ENCODE data around the gene OR4D1.
A peak's percentile ranks its signal among the peaks of the same experiment; 100 is the strongest.

Gene OR4D1

DNA sequence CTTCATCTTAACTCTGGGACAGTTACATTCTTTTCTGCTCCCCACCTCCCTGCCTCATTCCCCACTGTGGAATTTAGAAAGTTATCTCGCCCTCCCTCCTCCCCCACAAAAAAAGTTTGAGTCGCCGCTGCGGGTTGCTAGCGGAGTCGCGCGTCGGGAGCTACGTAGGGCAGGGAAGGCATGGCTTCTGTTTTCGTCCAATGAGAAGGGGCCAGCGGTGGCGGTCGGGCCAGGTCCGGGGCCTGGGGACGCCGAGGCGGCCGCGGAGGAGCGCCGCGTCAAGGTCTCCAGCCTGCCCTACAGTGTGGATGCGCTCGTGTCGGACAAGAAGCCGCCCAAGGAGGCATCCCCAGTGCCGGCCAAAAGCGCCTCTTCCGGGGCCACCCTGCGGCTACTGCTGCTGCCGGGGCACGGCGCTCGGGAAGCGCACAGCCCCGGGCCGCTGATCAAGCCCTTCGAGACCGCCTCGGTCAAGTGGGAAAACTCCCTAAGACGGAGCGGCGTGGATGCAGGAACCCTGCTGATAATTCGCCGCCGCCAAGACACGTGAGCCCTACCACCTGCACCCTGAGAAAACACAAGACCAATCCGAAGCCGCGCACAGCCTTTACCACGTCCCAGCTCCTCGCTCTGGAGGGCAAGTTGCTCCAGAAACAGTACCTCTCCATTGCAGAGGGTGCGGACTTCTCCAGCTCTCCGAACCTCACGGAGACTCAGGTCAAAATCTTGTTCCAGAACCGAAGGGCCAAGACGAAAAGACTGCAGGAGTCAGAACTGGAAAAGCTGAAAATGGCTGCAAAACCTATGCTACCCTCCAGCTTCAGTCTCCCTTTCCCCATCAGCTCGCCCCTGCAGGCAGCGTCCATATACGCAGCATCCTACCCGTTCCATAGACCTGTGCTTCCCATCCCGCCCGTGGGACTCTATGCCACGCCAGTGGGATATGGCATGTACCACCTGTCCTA is 8.9 kb downstream of the OR4D1 start:
- no peak for DNase-seq (ENCODE audit: low spot score)

DNA sequence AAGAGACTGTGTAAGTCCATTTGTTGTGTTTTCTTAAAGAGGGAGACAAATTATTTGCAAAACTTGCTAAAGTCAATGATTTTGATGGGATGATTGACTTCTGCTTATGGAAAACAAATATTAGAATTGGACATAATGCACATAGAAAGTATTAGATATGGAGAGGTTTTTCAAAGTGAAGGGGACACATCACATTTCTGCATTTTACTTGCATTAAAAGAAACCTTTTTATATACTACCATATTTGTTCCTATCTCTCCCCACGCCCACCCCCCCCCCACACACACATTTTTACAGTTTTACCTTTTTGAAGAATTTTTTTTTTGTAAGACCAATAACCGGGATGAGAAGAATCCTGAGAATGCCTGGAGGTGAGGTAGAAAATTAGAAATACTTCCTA is 10.0 kb downstream of the OR4D1 start:
- DNase-seq (ENCODE audit: low spot score), result no peak

DNA sequence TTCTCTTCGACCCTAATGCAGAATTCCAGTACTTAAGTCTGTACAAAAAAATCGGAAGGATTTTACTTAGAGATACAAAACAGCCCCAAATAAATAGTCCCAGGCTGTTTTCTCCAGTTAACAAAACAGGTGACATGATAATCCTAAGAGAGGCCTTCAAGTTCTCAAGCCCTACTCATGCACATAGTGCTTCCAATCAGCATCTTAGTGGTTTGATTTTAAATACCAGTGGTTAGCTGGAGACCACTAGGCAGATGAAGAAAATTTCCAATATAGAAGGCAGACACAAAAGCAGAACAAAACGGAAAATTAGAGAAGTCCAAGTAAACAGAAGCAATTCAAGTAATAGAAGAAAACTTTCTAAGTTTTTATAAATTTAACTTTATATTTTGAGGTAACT is 13.4 kb downstream of the OR4D1 start:
- no peak for DNase-seq (ENCODE audit: low spot score)

DNA sequence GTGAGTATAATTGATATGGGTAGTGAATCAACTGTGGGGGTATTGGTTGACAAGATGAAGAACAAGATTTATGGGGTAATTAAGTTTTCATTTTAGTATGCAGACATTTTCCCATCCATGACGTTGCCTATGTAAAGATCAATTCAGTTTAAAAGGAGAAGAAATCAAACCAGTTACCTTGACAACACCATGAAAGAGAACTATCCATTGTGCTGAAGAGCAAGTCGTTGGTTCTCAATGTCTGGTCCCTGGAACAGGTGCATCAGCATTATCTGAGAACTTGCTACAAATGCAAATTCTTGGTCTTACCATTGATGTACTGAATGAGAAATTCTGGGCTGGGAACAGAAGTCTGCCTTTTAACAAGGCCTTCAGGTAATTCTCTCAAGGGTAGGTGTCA is 17.8 kb downstream of the OR4D1 start:
- no peak for DNase-seq (ENCODE audit: low spot score)

DNA sequence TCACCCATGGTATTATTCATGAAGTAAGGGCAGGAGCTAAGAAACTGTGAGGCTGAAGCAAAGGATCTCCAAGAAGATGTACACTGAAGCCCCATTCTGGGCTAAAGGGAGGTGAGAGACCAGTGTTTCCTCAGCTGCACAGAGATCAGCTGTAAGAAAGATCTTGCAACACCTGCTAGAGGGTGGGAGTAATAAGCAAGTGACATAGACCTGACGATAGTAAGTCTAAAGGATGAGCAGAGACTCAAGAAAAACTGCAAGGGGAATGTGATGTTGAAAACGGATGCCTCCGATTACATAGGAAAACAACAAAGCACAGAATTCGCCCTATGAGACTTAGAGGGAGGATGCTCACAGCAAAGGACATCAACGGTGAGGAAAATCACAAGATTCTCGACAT is 18.5 kb downstream of the OR4D1 start, which contains the start of gene OR4D2:
OR4D2 (plus strand) TSS at position 301 of the 400 bp plus-strand sequence. CDS start 2,674 bp downstream, outside the sequence.
- no peak for DNase-seq (ENCODE audit: low spot score)

DNA sequence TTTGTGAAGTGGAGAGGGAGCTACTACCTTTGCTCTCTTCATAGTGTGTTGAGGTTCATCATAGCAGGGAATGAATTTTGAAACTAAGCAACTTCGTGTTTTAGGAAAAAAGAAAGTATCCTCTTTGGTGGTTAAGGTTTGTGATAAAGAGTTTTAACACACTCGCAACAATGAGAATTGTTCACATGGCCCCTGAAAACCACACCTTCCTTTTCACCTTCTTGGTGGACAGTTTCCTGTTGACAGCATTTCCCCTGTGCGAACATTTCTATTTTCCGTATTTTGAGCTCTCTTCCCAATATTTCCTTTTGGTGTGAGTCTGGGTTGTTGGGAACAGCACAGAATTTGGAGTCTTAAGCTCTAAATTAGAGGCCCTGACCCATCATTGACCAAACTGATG is 22.4 kb downstream of the OR4D1 start:
- DNase-seq (ENCODE audit: low spot score), result no peak

DNA sequence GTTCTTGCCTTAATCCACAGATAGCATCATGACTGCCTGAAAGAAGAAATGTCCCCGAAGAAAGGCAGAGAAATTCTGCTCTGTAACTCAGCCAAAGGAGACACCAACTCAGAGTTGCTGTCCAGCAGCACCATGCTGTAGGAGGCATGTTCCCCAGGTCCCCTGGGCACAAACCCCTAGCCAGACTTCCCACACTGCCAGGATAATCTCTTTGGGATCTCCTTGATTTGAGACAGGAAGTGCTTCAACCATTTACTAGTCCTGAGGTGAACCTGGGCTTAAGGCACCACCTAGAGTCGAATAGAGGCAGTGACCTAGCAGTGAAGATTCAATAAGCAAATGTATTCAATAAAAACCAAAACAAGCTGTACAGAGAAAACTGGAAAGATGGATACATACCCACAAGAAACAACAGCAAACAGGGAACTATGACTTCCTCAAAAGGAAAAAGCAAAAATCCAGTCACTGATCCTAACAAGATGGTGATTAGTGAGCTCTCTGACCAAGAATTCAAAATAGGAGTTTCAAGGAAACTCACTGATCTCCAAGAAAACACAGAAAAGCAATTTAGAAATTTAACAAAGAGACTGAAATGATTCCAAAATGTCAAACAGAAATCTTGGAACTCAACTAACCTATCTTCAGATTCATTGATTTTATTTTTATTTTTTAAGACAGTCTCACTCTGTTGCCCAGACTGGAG is 24.3 kb downstream of the OR4D1 start:
- no peak for DNase-seq (ENCODE audit: low spot score)

DNA sequence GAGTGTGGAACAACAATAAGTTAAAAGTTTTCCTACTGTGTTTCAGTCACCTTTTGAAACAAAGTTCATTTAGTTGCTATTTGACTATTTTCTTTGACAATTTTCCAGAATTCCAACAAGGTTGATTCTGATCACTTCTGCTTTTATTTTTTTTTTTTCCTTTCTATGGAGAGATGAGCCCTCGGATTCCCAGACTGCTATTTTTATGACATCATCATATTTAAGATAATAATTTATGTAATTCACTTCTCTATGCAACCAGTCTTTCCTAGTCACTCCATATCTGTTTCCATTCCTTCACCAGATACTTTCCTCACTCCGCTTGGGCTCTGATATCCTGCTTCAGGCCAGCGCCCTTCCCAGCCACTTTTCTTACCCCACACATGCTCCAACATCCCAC is 26.7 kb downstream of the OR4D1 start:
- no peak for DNase-seq (ENCODE audit: low spot score)

DNA sequence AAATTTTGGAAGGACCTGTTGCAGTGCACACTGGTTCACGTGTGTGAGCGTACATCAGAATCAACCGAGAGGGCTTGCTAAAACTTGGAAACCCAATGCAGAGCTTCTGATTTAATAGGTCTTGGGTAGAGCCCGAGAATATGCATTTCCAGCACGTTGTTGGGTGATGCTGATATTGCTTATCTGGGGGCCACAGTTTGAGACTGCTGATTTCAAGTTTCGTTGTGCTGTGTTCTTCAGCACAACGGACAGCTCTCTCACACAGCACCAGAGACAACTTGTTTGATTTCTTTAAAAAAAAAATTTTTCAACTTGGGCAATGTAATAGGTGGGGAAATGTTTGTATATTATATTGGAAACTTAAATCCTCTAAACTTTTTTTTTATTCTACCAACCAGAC is 28.0 kb downstream of the OR4D1 start:
- DNase-seq (ENCODE audit: low spot score), result no peak

DNA sequence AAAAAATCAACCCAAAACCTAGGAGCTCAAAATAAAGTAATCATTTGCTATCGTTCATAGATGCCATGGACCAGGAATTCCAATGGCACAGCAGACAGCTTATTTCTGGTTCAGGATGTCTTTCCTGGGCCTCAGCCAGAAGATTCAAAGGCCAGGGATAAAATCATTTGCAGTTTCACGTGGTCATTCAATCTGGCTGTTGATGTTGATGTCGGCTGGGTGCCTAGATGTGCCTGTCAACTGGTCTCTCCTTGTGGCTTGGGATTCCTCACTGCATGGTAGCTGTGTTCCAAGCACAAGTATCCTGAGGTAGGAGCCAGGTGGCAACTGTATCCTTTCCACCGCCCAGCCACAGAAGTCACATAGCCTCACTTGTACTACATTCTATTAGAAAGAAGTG is 33.6 kb downstream of the OR4D1 start:
- no peak for DNase-seq (ENCODE audit: low spot score)

DNA sequence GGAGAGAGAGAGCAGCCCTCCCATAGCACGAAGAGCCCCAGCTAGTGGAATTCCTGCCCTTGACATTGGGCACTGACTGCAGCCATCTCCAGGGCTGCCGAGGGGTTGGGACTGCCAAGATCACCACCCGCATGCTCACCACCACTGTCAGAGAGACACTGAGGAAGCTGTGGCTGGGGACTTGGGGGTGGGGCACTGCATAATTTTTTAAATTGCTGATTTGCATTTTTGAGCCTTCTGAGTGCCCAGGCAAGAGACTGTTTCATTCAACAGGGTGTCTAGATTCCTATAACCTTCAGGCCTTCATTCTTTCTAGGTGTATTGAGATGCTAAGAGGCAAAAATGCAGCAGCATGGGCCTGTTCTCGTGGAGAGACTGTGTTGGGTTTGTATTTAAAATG is 35.3 kb downstream of the OR4D1 start:
- no peak for DNase-seq (ENCODE audit: low spot score)

DNA sequence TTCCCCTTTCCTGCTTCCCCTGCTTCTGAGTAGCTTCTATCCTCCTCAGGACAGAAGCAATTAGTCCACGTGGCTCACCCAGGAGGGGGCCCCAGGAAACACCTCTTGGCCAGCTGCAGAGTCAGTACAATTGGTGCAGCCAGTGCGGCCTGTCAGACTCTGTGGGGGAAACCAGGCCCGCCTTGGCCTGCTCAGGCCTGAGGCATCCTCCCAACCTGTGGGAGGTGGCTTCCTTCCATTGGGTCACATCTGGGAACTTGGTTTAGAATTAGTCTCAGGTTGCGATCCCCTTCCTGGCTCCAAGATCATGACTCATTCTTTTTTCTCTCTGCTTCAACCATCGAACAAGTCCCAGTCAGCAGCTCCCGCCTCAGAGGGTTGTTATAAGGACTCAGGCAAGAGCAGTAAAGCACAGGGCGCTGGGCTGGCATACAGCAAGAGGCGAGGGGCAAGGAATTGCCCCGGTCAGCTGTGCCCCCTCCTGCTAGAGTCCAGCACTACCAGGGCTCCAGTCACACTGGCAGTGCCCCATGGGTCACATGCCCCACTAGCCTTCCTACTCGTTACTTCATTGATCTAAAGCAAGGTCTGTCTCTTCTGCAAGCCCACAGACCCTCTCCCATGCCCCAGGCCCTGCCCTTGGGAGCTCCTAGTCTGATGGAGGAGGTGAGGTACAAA is 36.3 kb downstream of the OR4D1 start:
- DNase-seq (ENCODE audit: low spot score), result no peak

DNA sequence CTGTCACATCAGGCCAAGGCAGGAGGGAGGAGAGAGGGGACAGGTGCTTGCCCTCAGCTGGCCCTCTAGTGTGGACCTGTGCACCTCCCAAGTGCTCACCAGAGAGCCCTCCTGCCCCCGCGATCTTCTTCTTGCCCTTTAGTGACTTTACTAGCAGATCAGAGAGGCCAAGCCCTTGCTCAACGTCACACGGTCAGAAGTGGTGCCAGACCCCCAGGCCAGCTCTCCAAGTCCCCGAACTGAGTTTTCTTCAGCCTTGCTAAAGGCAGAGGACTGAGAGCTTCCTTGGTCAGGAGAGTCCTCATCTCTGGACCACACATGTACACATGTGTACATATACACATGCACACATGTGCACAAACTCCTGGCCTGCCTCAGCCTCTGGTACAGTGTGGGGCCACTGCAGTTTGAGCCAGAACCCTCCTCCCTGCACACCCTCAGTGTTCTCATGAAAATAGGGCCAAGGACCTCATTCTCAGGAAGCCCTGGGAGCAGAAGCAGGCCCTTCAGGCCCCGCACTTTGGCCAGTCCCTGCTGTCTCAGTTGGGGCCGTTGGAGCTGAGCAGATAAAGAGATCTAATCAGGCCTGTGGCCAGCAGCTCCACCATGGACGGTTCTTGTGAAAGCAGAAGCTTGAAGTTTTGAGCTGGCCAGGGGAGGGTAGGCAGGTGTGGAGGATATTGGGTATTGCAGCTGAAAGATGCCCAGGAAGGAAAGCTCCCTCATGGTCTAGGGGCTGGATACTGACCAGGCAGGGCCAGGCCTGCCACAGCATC is 37.0 kb downstream of the OR4D1 start:
- no peak for DNase-seq (ENCODE audit: low spot score)

DNA sequence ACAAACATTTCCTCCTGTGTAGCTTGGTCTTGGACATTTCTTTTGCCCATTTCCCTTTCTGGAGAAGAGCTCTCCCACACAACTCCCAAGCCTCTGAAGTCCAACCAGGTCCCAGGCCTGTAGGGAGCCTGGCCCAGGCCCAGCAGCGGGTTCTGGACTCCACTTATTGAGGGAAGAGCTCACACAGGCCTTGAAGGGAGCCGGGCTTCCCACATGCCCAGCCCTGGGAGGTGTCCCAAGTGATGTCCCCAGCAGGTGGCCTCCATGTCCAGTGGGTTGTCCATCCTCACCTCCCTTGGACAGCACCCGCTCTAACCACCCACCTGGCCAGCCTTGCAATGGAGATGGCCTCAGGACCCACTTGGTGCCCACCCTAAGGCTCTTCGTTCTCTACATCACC is 38.4 kb downstream of the OR4D1 start:
- DNase-seq (ENCODE audit: low spot score), result no peak

DNA sequence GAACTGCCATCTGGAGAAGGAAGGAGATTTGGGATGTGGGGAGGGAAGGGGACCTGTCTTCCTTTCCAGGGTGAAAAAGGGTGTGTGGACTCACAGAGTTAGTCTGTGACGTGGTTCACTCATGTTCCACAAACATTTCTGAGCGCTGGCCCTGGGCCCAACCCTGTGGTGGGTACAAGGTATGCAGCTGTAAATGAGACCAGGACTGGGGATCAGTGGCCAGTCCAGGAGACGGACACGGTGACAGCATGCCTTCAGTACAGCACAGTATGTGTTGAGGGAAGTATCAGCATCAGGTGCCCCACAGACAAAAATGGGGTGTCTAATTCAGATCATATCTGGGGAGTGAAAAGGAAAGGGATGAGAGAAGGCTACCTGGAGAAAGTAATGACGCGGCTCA is 38.9 kb downstream of the OR4D1 start:
- no peak for DNase-seq (ENCODE audit: low spot score)

DNA sequence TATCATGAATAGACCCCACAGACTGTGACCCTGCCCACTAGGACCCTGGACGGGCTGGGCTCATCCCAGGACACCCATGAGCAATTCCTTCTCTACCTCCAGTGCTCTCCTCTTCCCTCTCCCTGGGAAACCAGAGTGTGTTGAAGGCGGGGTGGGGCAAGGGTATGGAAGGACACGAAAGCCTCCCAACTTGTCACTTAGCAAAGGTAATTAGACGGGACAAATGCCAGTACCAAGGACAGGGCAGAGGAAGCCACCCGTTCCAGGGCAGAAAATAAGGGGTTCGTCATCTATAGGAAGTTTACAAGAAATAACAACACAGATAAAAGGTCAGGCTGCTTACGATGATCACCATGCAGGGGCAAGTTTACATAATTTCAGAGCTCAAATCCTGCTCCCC is 39.5 kb downstream of the OR4D1 start:
- DNase-seq (ENCODE audit: low spot score), result no peak

DNA sequence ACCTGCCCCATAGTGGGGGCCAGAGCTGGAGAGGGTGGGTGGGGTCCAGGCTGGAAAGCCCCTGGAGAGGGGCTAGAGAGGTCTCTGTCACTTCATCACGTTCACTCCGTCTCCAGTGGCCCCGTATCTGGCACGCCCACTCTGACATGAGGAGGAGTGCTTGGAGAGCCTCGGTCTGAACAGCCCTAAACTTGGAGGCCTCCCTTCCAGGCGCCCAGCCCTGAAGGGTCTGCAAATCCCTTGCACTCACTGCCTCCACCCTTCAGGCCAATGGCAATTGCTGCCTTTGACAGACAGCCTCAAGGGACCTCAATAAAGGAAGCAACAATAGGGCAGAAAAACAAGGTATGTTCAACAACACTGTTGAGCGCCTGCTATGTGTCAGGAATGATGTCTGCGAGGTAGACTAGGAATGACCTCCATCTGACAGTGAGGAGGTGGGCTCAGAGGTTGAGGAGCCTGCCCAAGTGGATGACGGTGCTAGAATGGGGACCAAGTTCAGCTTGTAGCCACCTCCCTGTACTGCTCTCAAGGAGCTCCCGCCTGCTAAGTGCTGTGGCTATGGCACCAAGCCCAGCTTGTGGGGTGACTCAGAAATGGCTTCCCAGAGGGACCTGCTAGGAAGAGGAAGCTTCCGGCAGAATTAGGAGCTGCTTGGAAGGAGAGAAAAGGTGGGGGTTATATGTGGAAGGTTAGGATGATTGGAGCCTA is 41.4 kb downstream of the OR4D1 start:
- peak; percentile 89 for DNase-seq (ENCODE audit: low spot score)

DNA sequence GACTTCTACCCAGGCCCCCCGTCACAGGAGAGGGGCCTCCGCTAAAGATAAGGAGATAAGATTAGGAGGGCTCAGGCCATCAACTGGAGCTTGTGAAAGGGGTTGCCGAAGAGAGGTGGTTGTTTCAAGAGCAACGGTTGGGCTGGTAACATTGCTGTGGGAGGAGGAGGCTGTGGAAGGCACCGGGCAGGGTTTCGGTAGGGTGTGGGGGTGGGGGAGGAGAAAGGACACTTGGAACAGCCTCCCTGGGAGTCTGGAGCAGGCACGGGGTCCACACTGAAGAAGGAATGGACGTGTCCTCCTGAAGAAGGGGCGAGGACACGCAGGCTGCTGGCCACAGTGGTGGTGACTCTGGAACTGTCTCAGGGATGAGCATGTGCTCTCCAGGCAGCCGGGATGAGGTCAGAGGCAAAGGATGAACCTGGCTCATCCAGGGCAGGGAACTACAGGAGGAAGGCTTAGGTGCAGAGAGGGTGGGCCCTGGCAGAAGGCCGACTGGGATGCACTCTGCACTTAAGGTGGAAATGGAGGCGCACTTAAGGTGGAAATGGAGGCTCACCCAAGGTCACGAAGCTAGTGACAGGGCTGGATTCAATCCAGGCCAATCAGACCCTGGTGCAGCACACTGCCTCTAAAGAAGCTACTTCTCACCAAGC is 43.2 kb downstream of the OR4D1 start:
- no peak for DNase-seq (ENCODE audit: low spot score)

DNA sequence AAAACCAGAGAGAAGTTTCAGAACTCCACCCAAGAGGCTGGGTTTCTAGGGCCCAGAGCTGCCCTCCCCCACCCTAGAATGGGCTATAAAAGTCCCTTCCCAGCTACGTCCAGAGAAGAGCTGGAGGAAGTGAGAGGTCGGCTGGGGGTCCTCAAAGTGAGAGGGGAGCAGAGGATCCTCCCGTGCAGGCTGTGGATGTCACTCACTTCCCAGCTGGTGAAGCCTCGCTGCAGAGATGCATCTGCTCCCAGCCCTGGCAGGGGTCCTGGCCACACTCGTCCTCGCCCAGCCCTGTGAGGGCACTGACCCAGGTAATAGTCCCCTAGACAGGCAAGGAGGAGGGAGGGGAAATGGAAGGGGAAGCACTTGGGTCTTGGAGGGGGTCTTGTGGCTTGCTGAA is 44.4 kb downstream of the OR4D1 start, which contains the start of gene EPX:
EPX (plus strand) TSS at position 115 of the 400 bp plus-strand sequence; CDS start at position 236, 121 bp downstream.
- no peak for DNase-seq (ENCODE audit: low spot score)

DNA sequence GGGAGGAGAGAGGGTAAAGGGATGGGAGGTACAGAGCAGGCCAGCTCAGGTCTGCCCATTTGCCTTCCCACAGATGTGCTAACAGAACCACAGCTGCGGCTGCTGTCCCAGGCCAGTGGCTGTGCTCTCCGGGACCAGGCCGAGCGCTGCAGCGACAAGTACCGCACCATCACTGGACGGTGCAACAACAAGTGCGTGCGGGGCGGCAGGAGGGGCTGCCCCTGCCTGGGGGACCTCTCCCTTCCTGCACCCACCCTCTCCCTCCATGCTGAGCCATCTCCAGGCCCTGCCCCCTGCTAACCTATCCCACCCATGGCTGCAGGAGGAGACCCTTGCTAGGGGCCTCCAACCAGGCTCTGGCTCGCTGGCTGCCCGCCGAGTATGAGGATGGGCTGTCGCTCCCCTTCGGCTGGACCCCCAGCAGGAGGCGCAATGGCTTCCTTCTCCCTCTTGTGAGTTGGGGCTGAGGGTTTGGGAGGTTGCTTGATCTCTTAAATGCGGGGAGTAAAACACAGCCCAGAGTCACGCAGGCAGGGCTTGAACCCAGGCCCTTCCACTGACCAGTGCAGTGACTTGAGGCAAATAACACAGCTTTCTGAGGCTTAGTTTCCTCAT is 45.6 kb downstream of the OR4D1 start:
- no peak for DNase-seq (ENCODE audit: low spot score)

Data from AG08396 (cell line).